NB4 (cell line): ENCODE results near the gene LPP.

ENCODE experiments used
- DNase-seq: peaks from one replicate; pipeline ENCODE4 v3.0.0; 2010; ENCODE audit warnings: low read depth
- H3K4me3 ChIP-seq: one replicate; pipeline ENCODE4 v1.5.1; 2011; ENCODE audit warnings: mild to moderate bottlenecking, low read depth, low read length, moderate library complexity
- CTCF ChIP-seq: IDR thresholded peaks from one replicate; pipeline ENCODE4 v1.5.1; 2012; ENCODE audit warnings: low read depth, low read length
- MAX ChIP-seq: IDR thresholded peaks from 2 replicates; pipeline ENCODE4 v1.6.1; 2011; ENCODE audit warnings: low read depth, low read length
- MYC ChIP-seq: IDR thresholded peaks from 2 replicates; pipeline ENCODE4 v1.6.1; 2011; ENCODE audit warnings: low read depth, low read length
- POLR2A ChIP-seq: IDR thresholded peaks from 2 replicates; pipeline ENCODE4 v1.6.1; 2011; ENCODE audit warnings: mild to moderate bottlenecking; ENCODE audit not compliant: insufficient read length; ENCODE audit errors: extremely low read depth

The LPP gene

DNA sequence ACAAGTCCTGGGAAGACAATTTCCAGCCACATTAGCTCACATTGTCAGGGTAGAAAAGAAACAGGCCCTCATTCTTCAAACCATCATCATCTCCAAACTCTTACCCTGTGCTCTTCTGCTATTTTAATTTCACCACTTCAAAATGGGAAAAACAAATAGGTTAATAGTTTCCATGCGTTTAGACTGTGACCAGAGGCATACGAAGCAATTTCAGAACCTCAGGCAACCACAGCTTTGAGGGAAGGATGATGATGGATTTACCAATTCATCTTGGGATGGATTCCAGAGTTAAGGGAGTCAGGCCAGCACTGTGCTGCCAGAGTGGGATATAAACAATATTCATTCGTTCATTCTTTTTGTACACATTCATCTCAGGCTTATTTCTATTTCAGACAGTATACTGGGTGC lies 710.0 kb downstream of the LPP start:
- H3K4me3 ChIP-seq: no peak overlapping the region
- DNase-seq: no peak
- TF ChIP-seq CTCF (no peak), MYC (no peak), MAX (no peak), POLR2A (no peak)

DNA sequence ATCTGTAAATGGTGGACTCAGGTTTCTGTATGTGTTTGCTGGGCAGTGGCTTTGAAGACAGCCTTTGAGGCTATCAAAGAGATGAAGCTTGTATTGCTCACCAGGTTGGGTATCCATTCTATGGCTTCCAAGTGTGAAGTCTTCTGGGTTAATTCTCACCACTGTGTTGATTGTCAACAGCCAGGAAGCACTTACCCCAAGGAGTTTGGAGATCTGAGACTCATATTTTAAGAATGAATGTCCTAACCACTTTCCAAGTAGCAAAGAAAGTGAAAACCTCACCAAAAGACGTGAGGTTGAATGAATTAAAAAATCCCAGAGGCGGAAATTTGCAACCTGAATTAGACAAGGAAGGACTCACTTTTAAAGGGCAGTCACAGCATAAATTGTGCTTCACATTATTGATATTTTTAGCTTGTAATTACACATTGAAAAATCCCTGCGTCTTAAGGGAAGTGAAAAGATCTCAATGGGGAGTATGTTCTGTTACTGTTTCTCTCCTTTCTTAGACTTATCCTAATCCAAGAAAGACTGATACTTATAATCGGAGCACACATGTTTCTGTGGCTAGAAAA lies 713.8 kb downstream of the LPP start:
- no peak for TF ChIP-seq MYC
- TF ChIP-seq MAX: no peak
- TF ChIP-seq CTCF: no peak
- no peak for TF ChIP-seq POLR2A
- DNase-seq: no peak
- no peak overlapping the region for H3K4me3 ChIP-seq

DNA sequence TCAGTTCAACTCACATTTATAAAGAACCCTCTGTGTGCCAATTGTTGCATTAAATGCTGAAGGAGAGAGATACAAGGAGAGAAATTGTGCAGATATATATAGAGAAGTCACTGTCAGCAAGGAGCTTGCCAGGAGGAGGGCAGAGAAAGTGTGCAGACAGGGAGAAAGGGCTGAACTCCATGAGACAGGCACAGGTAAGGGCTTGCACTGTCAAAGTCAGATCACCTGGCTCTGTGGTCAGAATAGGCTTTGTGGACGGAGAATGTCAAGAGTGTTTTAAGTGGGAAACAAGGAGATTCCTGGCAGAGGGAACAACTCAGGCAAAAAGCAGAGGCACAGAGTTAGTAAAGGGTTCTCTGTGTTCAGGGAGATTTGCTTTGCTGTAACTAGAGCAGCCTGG lies 714.8 kb downstream of the LPP start:
- H3K4me3 ChIP-seq: no peak overlapping the region
- TF ChIP-seq MYC: no peak
- no peak for TF ChIP-seq CTCF
- TF ChIP-seq MAX: no peak
- TF ChIP-seq POLR2A: no peak
- no peak for DNase-seq

DNA sequence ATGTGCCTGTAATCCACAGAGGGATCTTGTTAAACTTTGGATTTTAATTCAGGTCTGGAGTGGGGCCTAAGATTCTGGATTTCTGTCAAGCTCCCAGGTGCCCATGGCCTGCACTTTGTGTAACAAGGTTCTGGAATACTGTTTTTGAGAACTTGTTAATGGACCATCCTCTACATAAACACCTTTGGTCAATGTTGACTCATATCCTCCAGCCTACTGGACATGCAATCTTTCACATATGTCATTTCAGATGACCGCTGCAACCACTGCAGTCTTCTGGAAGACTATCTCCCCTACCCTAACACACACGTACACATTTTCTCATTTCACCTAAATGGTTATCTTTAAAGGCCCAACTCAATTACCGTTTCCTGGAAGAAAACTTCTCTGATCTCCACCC lies 715.7 kb downstream of the LPP start:
- TF ChIP-seq CTCF (no peak), MAX (no peak), MYC (no peak), POLR2A (no peak)
- no peak overlapping the region for H3K4me3 ChIP-seq
- DNase-seq: no peak

GRCh38 chr3:188870431-188870830 lies 716.5 kb downstream of the LPP start:
- no peak overlapping the region for H3K4me3 ChIP-seq
- DNase-seq: no peak
- TF ChIP-seq MYC: no peak
- TF ChIP-seq CTCF: no peak

DNA sequence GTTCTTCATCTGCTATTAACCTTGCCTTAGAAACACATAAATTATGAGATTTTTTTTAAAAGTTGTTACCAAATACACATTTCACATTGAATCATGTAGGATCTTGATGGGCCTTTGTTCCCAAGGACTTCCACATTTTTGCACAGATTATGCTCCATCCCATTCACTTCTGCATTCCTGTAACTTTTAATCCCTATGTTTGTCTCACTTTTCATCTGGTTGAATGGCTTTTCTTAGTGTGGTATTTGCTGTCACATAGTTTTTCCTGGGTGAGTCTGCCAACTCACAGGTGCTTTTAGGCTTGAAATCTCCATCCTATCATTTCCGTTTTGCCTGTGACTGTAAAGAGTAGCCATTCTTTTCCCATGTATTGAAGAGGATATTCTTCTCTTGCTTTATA lies 720.6 kb downstream of the LPP start:
- no peak for DNase-seq
- H3K4me3 ChIP-seq: no peak overlapping the region

More for the DNA sequence above, 720.6 kb downstream of the LPP start:
- TF ChIP-seq MAX (no peak), POLR2A (no peak), CTCF (no peak), MYC (no peak)
